Activated naive CD4-positive, alpha-beta T cell treated with anti-CD3 and anti-CD28 coated beads for 36 hours (primary cell): ENCODE measurements around the gene JAK1. TPM values are rescaled to one million over a fixed set of nuclear protein-coding genes. Genes with fewer than 3 reads are reported as not detected.

ENCODE experiments used
- CTCF ChIA-PET: fragments of 350-600 bp; sonication (Branson Sonifier 250); formaldehyde crosslinking; loops from one replicate; lab custom pipeline; 2021; ENCODE audit warnings: antibody characterized with exemption; lab: Charles Lee
- DNase-seq: peaks from one replicate; pipeline ENCODE4 v3.0.0-alpha.2; 2020
- H3K27ac Mint-ChIP-seq: one replicate; pipeline ENCODE4 v1.8.0; 2021; ENCODE audit warnings: mild to moderate bottlenecking, mixed read lengths
- H3K27me3 Mint-ChIP-seq: one replicate; pipeline ENCODE4 v1.8.0; 2021; ENCODE audit warnings: low read depth, mixed read lengths
- H3K36me3 Mint-ChIP-seq: one replicate; pipeline ENCODE4 v1.8.0; 2021; ENCODE audit warnings: low read depth, mixed read lengths
- H3K4me1 Mint-ChIP-seq: one replicate; pipeline ENCODE4 v1.8.0; 2021; ENCODE audit warnings: low read depth, mixed read lengths
- H3K4me3 Mint-ChIP-seq: one replicate; pipeline ENCODE4 v1.8.0; 2021; ENCODE audit warnings: mild to moderate bottlenecking, moderate library complexity, mixed read lengths
- H3K9me3 Mint-ChIP-seq: one replicate; pipeline ENCODE4 v1.8.0; 2021; ENCODE audit warnings: mixed read lengths
- intact Hi-C: fragments of 100-400 bp; cut with micrococcal nuclease; formaldehyde crosslinking; loops from one replicate; pipeline ENCODE4 v1.15.1; 2023
- total RNA-seq, 2 experiments: library from RNA; stranded (reverse); gene quantifications; one replicate each; pipeline ENCODE4 v1.2.3, GENCODE V29; 2021

Gene JAK1
- total RNA-seq, 2 experiments from 2014 or later: 139 to 140 TPM

- CTCF ChIA-PET: no interaction called here
- H3K36me3 Mint-ChIP-seq: no peaks in the 10 kb centered on the region
- H3K4me3 Mint-ChIP-seq: no peak overlapping the region
- no peak overlapping the region for H3K27ac Mint-ChIP-seq
- DNase-seq: no peak
- no peaks in the 10 kb centered on the region for H3K4me1 Mint-ChIP-seq
- H3K9me3 Mint-ChIP-seq: no peaks in the 10 kb centered on the region
- intact Hi-C loops: no loop called here
- H3K27me3 Mint-ChIP-seq: no peaks in the 10 kb centered on the region
These were observed 155.2 kb downstream of the JAK1 start for GRCh38 chr1:64811131-64811530.

DNA sequence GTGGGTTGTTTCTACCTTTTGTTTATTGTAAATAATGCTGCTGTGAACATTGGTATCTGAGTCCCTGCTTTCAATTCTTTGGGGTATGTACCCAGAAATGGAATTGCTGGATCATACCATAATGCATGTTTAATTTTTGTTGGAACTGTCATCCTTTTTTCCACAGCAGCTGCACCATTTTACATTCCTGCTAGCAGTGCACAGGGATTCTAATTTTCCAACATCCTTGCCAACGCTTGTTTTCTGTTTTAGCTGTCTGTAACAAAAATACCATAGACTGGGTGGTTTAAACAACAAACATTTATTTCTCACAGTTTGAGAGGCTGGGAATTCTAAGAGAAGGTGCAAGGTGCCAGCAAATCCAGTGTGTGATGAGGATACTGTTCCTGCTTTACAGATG lies 156.3 kb downstream of the JAK1 start:
- H3K36me3 Mint-ChIP-seq: no peaks in the 10 kb centered on the region
- intact Hi-C loops: no loop called here
- H3K27me3 Mint-ChIP-seq: no peaks in the 10 kb centered on the region
- H3K27ac Mint-ChIP-seq: no peak overlapping the region
- H3K4me3 Mint-ChIP-seq: no peak overlapping the region
- H3K9me3 Mint-ChIP-seq: no peaks in the 10 kb centered on the region
- CTCF ChIA-PET: no interaction called here
- DNase-seq: no peak
- H3K4me1 Mint-ChIP-seq: no peaks in the 10 kb centered on the region

DNA sequence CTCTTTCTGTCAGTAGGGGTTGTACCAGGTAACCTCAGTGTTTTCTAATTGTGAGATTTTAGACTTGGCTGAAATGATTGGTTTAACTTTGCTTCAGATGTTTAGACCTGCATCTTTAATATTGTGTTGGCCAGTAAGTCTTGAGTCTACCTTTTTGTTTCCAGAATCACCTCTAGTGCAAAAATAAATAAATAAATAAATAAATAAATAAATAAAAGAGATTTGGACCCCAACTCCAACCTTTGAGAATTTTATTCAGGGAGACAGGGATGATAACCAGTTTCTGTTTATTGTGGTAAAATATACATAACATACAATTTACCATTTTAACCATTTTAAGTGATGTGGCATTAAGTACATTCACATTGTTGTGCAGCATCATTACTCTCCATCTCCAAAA lies 157.0 kb downstream of the JAK1 start:
- no peak overlapping the region for H3K27ac Mint-ChIP-seq
- CTCF ChIA-PET: no interaction called here
- H3K27me3 Mint-ChIP-seq: no peaks in the 10 kb centered on the region
- H3K4me1 Mint-ChIP-seq: no peaks in the 10 kb centered on the region
- intact Hi-C loops: no loop called here
- no peak overlapping the region for H3K4me3 Mint-ChIP-seq
- H3K36me3 Mint-ChIP-seq: no peaks in the 10 kb centered on the region
- no peaks in the 10 kb centered on the region for H3K9me3 Mint-ChIP-seq
- DNase-seq: no peak

GRCh38 chr1:64801851-64802523 lies 164.4 kb downstream of the JAK1 start:
- CTCF ChIA-PET: no interaction called here

DNA sequence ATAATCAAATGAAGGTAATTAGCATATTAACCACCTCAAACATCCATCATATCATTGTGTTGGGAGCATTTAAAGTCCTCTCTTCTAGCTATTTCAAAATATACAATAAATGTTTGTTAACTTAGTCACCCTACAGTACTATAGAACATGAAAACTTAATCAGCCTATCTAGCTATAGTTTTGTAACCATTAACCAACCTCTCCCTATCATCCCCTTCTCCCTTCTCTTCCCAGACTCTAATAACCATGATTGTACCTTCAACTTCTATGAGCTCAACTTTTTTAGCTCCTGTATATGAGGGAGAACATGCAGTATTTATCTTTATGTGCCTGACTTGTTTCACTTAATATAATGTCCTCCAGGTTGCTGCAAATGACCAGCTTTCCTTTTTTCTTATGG lies 167.5 kb downstream of the JAK1 start:
- no peaks in the 10 kb centered on the region for H3K4me1 Mint-ChIP-seq
- DNase-seq: no peak
- no peaks in the 10 kb centered on the region for H3K27me3 Mint-ChIP-seq
- no peak overlapping the region for H3K4me3 Mint-ChIP-seq
- H3K9me3 Mint-ChIP-seq: no peaks in the 10 kb centered on the region
- intact Hi-C loops: no loop called here
- CTCF ChIA-PET: no interaction called here
- H3K27ac Mint-ChIP-seq: no peak overlapping the region
- peaks cover 2% of the 10 kb centered on the region for H3K36me3 Mint-ChIP-seq

More at GRCh38 chr1:64801851-64802523, 164.4 kb downstream of the JAK1 start:
- DNase-seq: no peak
- no peak overlapping the region for H3K4me3 Mint-ChIP-seq
- no peaks in the 10 kb centered on the region for H3K4me1 Mint-ChIP-seq
- no peaks in the 10 kb centered on the region for H3K36me3 Mint-ChIP-seq
- no peak overlapping the region for H3K27ac Mint-ChIP-seq
- intact Hi-C loops: no loop called here
- no peaks in the 10 kb centered on the region for H3K9me3 Mint-ChIP-seq
- no peaks in the 10 kb centered on the region for H3K27me3 Mint-ChIP-seq

- H3K9me3 Mint-ChIP-seq: peaks cover 11% of the 10 kb centered on the region
- H3K27ac Mint-ChIP-seq: no peak overlapping the region
- H3K27me3 Mint-ChIP-seq: no peaks in the 10 kb centered on the region
- H3K4me3 Mint-ChIP-seq: no peak overlapping the region
- H3K4me1 Mint-ChIP-seq: no peaks in the 10 kb centered on the region
- CTCF ChIA-PET: no interaction called here
- intact Hi-C loops: no loop called here
- no peak for DNase-seq
- peaks cover 7% of the 10 kb centered on the region for H3K36me3 Mint-ChIP-seq
These were observed 175.4 kb downstream of the JAK1 start for GRCh38 chr1:64790832-64791487.

Other genes starting within 250 kb of the JAK1 start
- 1 to 10 TPM; 2.3 to 2.5 TPM for gene RAVER2, start 221.5 kb downstream of the JAK1 start, total RNA-seq
- 10 to 100 TPM; 25.2 to 25.4 TPM for gene AK4, start 181.7 kb upstream of the JAK1 start, total RNA-seq